GM12878 (cell line): Measurements from ENCODE around the gene EHMT2. TPM values are rescaled to one million over a fixed set of nuclear protein-coding genes. Genes with fewer than 3 reads are reported as not detected.

Source experiments
- ATAC-seq: fragments of 200-7000 bp; cut with Tn5 transposase; 3 replicates; pipeline ENCODE4 v1.9.1; 2020; ENCODE audit warnings: mild to moderate bottlenecking, moderate library complexity
- BruUV-seq: library from RNA; stranded (reverse); fragments of 400-500 nt; replicated peaks from 2 replicates; lab custom pipeline; 2021; lab: Mats Ljungman, UMichigan
- CTCF ChIA-PET: fragments of 300-600 bp; sonication (Branson Sonifier 250); formaldehyde crosslinking; extraction: SDS; loops from one replicate; lab custom pipeline; 2021; ENCODE audit warnings: inconsistent platforms; lab: Yijun Ruan, JAX
- POLR2A ChIA-PET: fragments of 350-600 bp; formaldehyde crosslinking; extraction: SDS; loops from one replicate; lab custom pipeline; 2021; ENCODE audit warnings: inconsistent platforms; lab: Charles Lee
- RAD21 ChIA-PET: fragments of 300-600 bp; sonication (Branson Sonifier 250); formaldehyde crosslinking; loops from one replicate; lab custom pipeline; 2023; ENCODE audit warnings: antibody characterized with exemption; ENCODE audit not compliant: unreplicated experiment; lab: Charles Lee
- SMC1A ChIA-PET: fragments of 300-600 bp; sonication (Branson Sonifier 250); formaldehyde crosslinking; loops from one replicate; lab custom pipeline; 2023; ENCODE audit not compliant: unreplicated experiment, uncharacterized antibody; lab: Charles Lee
- DNase-seq: peaks from one replicate; pipeline ENCODE4 v3.0.0-alpha.2; 2011; ENCODE audit warnings: low read depth, low spot score
- FAIRE-seq: peaks from 3 replicates; lab custom pipeline; 2011; peaks lifted over from hg19 to GRCh38; lab: Jason Lieb, UNC
- H2AFZ ChIP-seq: 2 replicates; pipeline ENCODE4 v1.6.0; 2011; ENCODE audit warnings: low read depth, low read length, control low read depth; ENCODE audit not compliant: control insufficient read depth
- H3K27ac ChIP-seq: 2 replicates; pipeline ENCODE4 v1.5.1; 2011; ENCODE audit warnings: control low read depth; ENCODE audit not compliant: control insufficient read depth, insufficient read depth
- H3K27me3 ChIP-seq, 2 experiments: replicated peaks in 1 of 2; 2 replicates each; pipeline versions ENCODE4 v1.6.0 to v1.6.1; 2011; ENCODE audit warnings: low read length in 1 of 2; ENCODE audit not compliant: control insufficient read depth in 2 of 2, insufficient read depth in 2 of 2
- H3K36me3 ChIP-seq, 2 experiments: 2 replicates each; pipeline ENCODE4 v1.5.1; 2011; ENCODE audit warnings: low read length in 1 of 2; ENCODE audit not compliant: control insufficient read depth in 2 of 2, insufficient read depth in 2 of 2
- H3K4me1 ChIP-seq: 2 replicates; pipeline ENCODE4 v1.6.1; 2011; ENCODE audit warnings: mild to moderate bottlenecking, low read length, moderate library complexity, mixed read lengths; ENCODE audit not compliant: control insufficient read depth, insufficient read depth
- H3K4me2 ChIP-seq: 2 replicates; pipeline ENCODE4 v1.6.0; 2011; ENCODE audit warnings: control low read depth; ENCODE audit not compliant: control insufficient read depth, insufficient read depth
- H3K4me3 ChIP-seq: fragments of 200-600 bp; sonication (generic); 2 replicates; pipeline ENCODE4 v1.5.1; 2016
- H3K79me2 ChIP-seq: 2 replicates; pipeline ENCODE4 v1.6.0; 2011; ENCODE audit warnings: low read length; ENCODE audit not compliant: control insufficient read depth, insufficient read depth
- H3K9ac ChIP-seq: 2 replicates; pipeline ENCODE4 v1.8.0; 2011; ENCODE audit warnings: low read length, control low read depth, mixed read lengths; ENCODE audit not compliant: control insufficient read depth, insufficient read depth
- H3K9me3 ChIP-seq: replicated peaks from 3 replicates; pipeline ENCODE4 v1.5.1; 2011; ENCODE audit warnings: mild to moderate bottlenecking, low read length; ENCODE audit not compliant: control insufficient read depth, insufficient read depth
- H4K20me1 ChIP-seq: 2 replicates; pipeline ENCODE4 v1.6.0; 2011; ENCODE audit not compliant: control insufficient read depth, insufficient read depth
- BCL11A ChIP-seq: IDR thresholded peaks from 2 replicates; pipeline ENCODE4 v1.6.1; 2011; ENCODE audit warnings: low read depth, low read length
- JUND ChIP-seq: IDR thresholded peaks from 2 replicates; pipeline ENCODE4 v1.6.1; 2012; ENCODE audit warnings: low read depth, mild to moderate bottlenecking, low read length, improper control_type of control experiment, moderate library complexity
- KDM1A ChIP-seq: fragments of 200-600 bp; sonication (generic); IDR thresholded peaks from 2 replicates; pipeline ENCODE4 v1.6.1; 2016; ENCODE audit warnings: borderline replicate concordance
- MTA3 ChIP-seq: IDR thresholded peaks from 2 replicates; pipeline ENCODE4 v1.6.1; 2012; ENCODE audit warnings: low read length, inconsistent platforms, borderline replicate concordance
- PBX3 ChIP-seq: IDR thresholded peaks from 2 replicates; pipeline ENCODE4 v1.6.1; 2011; ENCODE audit warnings: mild to moderate bottlenecking, low read depth, low read length, moderate library complexity; ENCODE audit not compliant: insufficient replicate concordance
- RAD21 ChIP-seq: IDR thresholded peaks from 2 replicates; pipeline ENCODE4 v1.6.1; 2011; ENCODE audit warnings: mild to moderate bottlenecking, low read depth, low read length, moderate library complexity; ENCODE audit not compliant: insufficient read depth
- REST ChIP-seq: IDR thresholded peaks from 2 replicates; pipeline ENCODE4 v1.6.1; 2012; ENCODE audit warnings: mild to moderate bottlenecking, low read depth, low read length
- SREBF1 ChIP-seq: IDR thresholded peaks from 2 replicates; pipeline ENCODE4 v1.6.1; 2012; ENCODE audit warnings: mild to moderate bottlenecking, low read length
- SUZ12 ChIP-seq: fragments of 200-600 bp; sonication (generic); IDR thresholded peaks from one replicate; pipeline ENCODE4 v1.6.1; 2018; ENCODE audit warnings: antibody characterized with exemption, mild to moderate bottlenecking; ENCODE audit not compliant: unreplicated experiment
- ZNF217 ChIP-seq: fragments of 450-650 bp; IDR thresholded peaks from 2 replicates; pipeline ENCODE4 v1.6.1; 2017; ENCODE audit warnings: antibody characterized with exemption, mild to moderate bottlenecking
- WGBS: methylation state at CpG from one replicate; pipeline ENCODE4 v1.1.6; 2016; ENCODE audit warnings: low lambda C conversion rate; ENCODE audit not compliant: insufficient replicate concordance, insufficient coverage; ENCODE audit errors: missing lambda C conversion rate; 5-methylcytosine and 5-hydroxymethylcytosine counted together
- in situ Hi-C: fragments of 300-500 bp; cut with MboI; formaldehyde crosslinking; loops from 9 replicates; pipeline ENCODE4 v1.14.3; 2018; ENCODE audit warnings: mixed read lengths
- intact Hi-C: fragments of 100-400 bp; cut with micrococcal nuclease; formaldehyde crosslinking; loops from one replicate; pipeline ENCODE4 v1.14.2; 2022; ENCODE audit not compliant: unreplicated experiment
- polyA plus RNA-seq, 11 experiments: library from polyadenylated mRNA; depleted of rRNA in 4 of 11; unstranded in 6 of 11; stranded (reverse) in 5 of 11; fragments of >200 nt; fragmentation: Nextera tagmentation in 4 of 11; fragmentation: Illumina TruSeq in 1 of 11; extraction: Ambion mirVana in 4 of 11; extraction: Trizol in 1 of 11; gene quantifications; 1 replicate in 1 of 11; 2 replicates in 10 of 11; pipeline versions ENCODE4 v1.2.1 to v1.2.3, GENCODE V29; 2011 to 2016; ENCODE audit warnings: inconsistent platforms in 2 of 11, missing spikeins in 2 of 11, low read depth in 1 of 11
- total RNA-seq, 4 experiments: library from RNA; depleted of rRNA in 3 of 4; stranded (reverse); fragments of >200 nt in 3 of 4; fragmentation: Illumina TruSeq in 1 of 4; extraction: Trizol in 1 of 4; gene quantifications; 2 replicates each; pipeline versions ENCODE4 v1.2.1 to v1.2.3, GENCODE V29; 2013 to 2021

The EHMT2 gene
- total and polyA plus RNA-seq, 10 of the 15 experiments (the other 5 are each of a cell fraction or from before 2014, with no cell fraction given): 1.7 to 53.2 (median 36.3) TPM

GRCh38 chr6:31877125-31877650 lies 20.3 kb downstream of the EHMT2 start:
- Histone ChIP-seq H2AFZ (no peak overlapping the region), H3K27ac (no peak overlapping the region), H3K4me3 (no peak overlapping the region), H3K4me2 (no peak overlapping the region), H3K36me3 (peaks cover 0 to 6% of the 10 kb centered on the region in 2 experiments; a peak in 3 of 4 replicates), H3K79me2 (no peaks in the 10 kb centered on the region), H3K27me3 (no peaks in the 10 kb centered on the region), H3K9ac (no peak overlapping the region), H3K9me3 (no peaks in the 10 kb centered on the region), H4K20me1 (no peaks in the 10 kb centered on the region), H3K4me1 (no peaks in the 10 kb centered on the region)
- in situ Hi-C loops (no loop called here), intact Hi-C loops (no loop called here)
- ChIA-PET CTCF (interaction anchor here (1.5 kb wide), 1 partner anchor 10 kb away, joined by 6 read pairs; no protein-coding TSS in a partner anchor), SMC1A (no interaction called here), POLR2A (no interaction called here), RAD21 (no interaction called here)
- 65% methylated on average over 3 of the region's 3 CpGs for WGBS
- DNase-seq (no peak), FAIRE-seq (no peak)
- BruUV-seq: no TSS peak
- TF ChIP-seq PBX3 (no peak), JUND (no peak), SUZ12 (no peak), MTA3 (no peak), RAD21 (no peak), SREBF1 (no peak), ZNF217 (no peak), BCL11A (no peak), REST (no peak), KDM1A (no peak)
- TF ChIP-seq, all 136 proteins: peak for 0
- ATAC-seq: no peak
